CD4-positive, alpha-beta T cell treated with Interleukin-2 at 100 ng/mL for 4 hours (primary cell): ENCODE results near the gene FAM236D.
"Not testable (repeated sequence)": the region's sequence is repeated elsewhere in the genome, so short reads cannot be mapped to it uniquely, and the experiment has no call there.

ENCODE experiments used
- DNase-seq: peaks from one replicate; pipeline ENCODE4 v3.0.0-alpha.2; 2020; ENCODE audit warnings: low spot score

The FAM236D gene

DNA sequence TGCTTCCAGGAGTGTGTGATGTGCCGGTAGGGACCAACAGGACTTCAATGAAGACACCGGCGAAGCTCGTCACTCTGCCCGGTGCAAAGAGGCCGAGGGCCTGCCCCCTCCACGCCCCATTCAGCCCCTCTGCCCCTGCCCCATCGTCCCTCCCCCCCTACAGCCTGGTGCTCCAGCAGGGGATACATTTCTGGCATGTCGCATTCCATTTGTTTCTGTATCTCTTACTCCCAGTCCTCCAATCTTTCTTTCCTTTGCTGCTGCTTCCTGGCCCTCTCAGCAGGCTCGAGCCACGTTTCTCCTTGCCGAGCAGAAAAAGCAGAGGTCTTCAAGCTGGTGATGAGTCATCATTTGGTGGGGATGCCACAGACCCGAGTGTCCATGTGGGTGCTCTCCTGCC lies at the start of gene FAM236D:
TSS of gene FAM236D (minus strand) at position 101 of the 400 bp plus-strand sequence. CDS start at position 1, 100 bp downstream.
- DNase-seq = not testable (repeated sequence)

DNA sequence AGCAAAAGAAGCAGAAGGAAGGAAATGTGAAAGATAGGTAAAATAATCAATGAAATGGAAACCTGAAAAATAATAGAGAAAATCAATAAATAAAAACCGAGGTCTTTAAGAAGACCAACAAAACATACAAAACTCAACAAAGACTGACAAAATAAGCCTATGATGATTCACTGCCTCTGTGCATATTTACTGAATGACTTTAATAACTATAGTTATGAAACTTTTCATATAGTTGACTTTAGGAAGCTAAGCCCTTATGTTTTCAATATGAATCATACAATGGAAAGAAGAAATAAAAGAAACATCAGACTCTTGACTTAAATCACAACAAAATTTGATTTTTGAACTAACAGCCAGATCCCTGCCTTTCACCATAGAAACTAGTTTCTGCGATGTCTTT lies 29.5 kb upstream of the FAM236D start:
- DNase-seq = not testable (repeated sequence)

DNA sequence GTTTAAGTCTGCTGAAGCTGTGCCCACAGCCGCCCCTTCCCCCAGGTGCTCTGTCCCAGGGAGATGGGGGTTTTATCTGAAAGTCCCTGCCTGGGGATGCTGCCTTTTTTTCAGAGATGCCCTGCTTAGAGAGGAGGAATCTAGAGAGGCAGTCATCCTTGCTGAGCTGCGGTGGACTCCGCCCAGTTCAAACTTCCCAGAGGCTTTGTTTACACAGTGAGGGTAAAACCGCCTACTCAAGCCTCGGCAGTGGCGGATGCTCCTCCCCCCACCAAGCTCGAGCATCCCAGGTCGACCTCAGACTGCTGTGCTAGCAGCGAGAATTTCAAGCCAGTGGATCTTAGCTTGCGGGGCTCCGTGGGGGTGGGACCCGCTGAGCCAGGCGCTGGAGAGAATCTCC lies 22.7 kb upstream of the FAM236D start:
- not testable (repeated sequence) for DNase-seq

DNA sequence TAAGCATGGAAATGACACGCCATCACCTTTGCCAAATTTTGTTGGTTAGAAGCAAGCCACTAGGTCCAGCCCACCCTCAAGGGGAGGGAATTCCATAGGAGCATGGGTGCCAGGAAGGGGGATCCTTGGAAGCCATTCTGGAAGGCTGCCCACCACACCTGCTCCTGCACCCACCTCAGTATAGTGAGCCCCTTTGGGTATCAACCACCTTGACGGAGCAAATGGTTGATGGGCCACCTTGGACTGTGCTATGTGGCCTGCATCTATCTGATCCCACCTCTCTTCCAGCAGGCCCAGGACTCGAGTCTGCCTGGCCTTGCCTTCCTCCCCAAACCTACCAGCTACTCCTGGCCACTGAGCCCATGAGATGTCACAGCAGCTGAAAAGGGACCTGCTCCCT lies 17.6 kb downstream of the FAM236D start:
- DNase-seq = not testable (repeated sequence)

DNA sequence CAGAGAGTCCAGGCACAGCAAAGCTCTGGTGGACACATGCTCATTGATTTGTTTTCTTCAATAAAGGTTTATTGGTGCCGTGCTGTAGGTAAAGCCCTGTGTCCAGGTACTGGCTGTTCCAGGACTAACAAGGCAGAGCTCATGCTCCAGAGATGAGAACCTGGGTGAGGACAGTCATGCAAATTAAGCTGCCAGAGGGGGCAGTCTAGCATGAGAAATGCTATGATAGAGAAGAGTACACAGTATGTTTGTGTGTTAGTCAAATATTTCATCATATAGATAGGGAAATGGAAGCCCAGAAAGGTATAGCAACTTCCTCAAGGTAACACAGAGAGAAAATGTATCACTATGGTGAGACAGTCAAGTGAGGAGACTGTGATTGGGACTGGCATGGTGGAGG lies 19.9 kb downstream of the FAM236D start:
- DNase-seq = not testable (repeated sequence)

DNA sequence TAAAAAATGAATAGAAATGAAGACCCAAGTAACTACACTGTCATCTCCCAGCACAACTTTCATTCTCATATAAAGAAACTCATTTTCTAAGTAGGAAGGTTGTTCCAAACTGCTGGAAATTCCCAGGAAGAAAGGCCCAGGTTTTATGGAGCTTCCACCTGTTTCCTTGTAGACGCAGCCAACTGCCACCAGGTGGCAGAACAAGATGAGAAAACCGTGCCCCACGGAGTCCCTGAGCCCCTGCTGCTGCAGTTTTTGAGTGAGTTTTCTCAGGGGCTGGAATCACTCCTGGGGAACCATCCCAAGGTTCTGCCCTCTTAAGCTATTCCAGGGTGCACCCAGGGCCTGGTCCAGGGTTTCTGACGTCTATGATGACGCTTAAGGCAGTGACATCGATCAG lies 24.0 kb downstream of the FAM236D start:
- not testable (repeated sequence) for DNase-seq

DNA sequence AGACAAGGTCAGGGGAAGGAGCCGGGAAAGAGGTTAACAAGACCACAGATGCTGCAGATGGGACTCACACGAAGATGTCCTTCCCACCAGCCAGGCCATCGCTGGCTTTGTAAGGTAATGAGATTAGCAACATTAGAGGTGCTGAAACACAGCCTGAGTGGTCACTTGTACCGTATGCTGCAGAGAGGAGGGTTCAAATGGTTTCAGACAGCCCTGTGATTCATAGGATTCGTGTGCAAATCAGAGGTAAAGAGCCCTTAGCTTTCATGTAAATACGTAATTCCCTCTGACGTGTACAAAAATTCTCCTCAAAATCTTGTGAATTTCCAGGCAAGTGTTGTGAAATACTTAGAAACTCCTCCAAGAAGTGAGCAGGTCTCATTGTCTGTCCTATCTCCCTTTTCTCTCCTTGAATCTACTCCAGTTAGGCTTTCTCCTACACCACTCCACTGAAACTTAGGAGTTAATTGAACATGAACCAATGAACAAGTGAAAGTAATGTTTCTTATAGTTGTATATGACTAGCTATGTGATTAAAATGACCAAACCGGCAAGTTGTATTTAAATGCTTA lies 24.6 kb downstream of the FAM236D start:
- not testable (repeated sequence) for DNase-seq

DNA sequence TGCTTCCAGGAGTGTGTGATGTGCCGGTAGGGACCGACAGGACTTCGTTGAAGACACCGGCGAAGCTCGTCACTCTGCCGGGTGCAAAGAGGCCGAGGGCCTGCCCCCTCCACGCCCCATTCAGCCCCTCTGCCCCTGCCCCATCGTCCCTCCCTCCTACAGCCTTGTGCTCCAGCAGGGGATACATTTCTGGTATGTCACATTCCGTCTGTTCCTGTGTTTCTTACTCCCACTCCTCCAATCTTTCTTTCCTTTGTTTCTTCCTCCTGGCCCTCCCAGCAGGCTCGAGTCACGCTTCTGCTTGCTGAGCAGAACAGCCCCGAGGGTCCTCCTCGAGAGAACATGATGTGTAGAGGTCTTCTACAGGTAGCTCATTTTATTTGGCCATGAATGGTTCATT lies 25.4 kb downstream of the FAM236D start, which contains the start of gene FAM236B:
TSS of gene FAM236B (minus strand) at position 101 of the 400 bp plus-strand sequence. CDS start at position 1, 100 bp downstream.
- DNase-seq = not testable (repeated sequence)

DNA sequence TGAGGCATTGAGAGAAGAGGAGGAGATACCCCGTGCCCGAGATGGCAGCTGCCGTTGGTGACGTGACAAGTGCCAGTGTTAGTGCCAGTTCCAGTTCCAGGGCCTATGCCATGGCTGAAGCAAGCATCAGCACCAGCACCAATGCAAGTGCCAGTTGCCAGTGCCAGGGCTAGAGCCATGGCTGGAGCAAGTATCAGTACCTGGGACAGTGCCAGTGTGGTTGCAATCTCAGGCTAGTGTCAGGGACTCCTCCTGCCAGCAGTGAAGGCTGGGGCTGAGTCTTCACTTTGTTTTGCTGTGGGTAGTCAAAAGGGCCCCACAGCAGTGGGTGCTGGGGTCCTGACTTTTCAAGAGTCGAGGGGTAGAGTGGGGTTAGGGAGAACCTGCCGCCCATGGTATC lies 29.9 kb downstream of the FAM236D start:
- not testable (repeated sequence) for DNase-seq

DNA sequence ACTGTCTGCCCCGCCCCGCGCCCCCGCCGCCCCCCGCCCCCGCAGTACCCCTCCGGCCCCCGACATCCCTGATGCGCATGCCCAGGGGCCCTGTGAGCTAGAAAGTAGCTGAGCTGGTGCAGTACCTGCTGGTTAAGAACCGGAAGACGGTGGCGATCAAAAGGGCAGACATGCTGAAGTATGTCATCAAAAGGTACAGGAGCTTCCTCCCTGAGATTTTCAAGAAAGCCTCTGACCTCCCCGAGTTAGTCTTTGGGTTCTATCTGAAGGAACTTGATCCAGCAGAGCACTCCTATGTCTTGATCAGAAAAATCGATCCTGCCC lies 30.6 kb downstream of the FAM236D start:
- DNase-seq = not testable (repeated sequence)

DNA sequence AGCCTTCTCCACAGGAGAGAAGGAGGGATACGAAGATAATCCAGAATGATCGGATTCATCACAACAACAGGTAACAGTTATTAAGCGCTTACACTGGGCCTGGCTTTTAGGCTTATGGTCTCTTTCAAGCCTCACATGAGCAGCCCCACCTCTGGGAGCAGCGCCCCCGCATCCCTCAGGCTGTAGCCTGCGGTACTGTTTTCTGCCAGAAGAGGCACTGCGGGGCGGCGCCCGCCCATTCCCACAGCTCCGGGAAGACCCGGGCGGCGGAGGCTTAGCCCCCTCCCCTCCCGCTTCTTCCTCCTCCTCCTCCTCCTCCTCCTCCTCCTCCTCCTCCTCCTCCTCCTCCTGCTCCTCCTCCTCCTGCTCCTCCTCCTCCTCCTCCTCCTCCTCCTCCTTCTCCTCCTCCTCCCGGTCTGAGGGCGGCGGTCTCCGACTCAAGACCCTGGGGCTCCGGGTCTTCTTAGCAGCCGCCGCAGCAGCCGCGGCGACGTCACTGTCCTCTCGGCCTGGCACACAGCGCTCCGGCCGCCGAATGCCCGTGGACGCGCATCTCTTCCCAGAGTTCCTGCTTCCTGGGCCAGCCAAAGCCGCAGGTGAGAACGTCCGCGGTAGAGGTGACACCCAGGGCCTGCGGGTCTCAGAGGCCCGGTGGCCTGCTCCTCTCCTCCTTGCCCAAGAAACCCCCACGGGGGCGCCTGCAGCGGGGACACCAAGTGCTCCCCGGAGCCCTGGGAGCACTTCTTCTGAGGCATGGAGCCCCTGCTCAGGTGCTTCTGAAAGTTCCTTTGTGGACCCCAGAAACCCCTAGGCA lies 31.1 kb downstream of the FAM236D start, which contains the start of gene DMRTC1B:
TSS of gene DMRTC1B (plus strand) at position 238 of the 814 bp plus-strand sequence. CDS start 68,246 bp downstream, outside the sequence.
- DNase-seq = not testable (repeated sequence)

DNA sequence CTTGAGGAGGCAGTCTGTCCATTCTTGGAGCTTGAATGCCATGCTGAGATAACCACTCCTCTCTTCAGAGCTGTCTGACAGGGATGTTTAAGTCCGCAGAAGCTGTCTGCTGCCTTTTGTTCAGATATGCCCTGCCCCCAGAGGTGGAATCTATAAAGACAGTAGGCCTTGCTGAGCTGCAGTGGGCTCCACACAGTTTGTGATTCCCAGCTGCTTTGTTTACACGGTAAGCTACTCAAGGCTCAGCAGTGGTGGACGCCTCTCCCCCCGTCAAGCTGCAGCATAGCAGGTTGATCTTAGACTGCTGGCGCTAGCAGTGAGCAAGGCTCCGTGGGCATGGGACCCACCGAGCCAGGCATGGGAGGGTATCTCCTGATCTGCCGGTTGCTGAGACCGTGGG lies 47.6 kb downstream of the FAM236D start:
- DNase-seq = not testable (repeated sequence)
